Measurements from ENCODE around the gene HSP90AB1.
A peak's percentile ranks its signal among the peaks of the same experiment; 100 is the strongest.

The HSP90AB1 gene

DNA sequence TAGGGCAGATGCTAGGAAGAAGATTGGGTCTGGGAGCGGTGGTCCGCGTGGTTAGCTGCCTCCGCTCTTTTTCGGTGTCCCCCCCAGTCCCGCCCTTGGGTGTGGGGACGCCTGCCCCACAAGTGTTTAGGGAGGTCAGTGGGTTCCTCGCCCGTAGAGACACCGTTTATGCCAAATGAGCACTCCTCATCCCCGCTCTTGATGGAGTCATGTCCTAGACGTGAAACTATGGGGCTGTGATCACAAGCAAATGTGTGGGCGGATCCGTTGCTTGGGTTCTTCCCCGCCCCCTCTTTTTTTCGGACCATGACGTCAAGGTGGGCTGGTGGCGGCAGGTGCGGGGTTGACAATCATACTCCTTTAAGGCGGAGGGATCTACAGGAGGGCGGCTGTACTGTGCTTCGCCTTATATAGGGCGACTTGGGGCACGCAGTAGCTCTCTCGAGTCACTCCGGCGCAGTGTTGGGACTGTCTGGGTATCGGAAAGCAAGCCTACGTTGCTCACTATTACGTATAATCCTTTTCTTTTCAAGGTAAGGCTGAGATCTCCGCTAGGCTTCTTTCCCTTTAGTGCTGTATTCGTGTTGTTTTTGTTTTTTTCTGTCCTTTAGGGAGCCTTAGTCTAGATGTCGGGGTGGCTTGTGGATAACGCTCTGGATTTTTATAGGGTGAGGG lies at the start of gene HSP90AB1:
HSP90AB1 (plus strand) TSS at position 439 of the 675 bp plus-strand sequence. CDS start 1,529 bp downstream, outside the sequence.
- DNase-seq (ENCODE audit: low read depth in 3 of 3) = peak; percentile 94 to 97 (median 97)

GRCh38 chr6:44198684-44199083 lies 48.2 kb upstream of the HSP90AB1 start:
- no peak for DNase-seq (ENCODE audit: low read depth in 3 of 3)

DNA sequence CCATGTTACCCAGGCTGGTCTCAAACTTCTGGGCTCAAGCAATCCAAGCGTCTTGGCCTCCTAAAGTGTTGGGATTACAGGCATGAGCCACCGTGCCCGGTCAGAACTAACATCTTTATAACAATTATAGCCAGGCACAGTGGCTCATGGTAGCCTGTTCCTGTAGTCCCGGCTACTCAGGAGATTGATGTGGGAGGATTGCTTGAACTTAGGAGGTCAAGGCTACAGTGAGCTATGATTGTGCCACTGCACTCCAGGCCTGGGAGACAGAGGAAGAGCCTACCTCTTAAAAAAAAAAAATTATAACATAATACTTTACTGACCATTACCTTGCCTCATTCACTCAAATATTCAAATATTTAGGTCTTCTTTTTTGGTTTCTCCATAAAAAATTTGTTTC lies 47.0 kb upstream of the HSP90AB1 start:
- no peak for DNase-seq (ENCODE audit: low read depth in 3 of 3)

DNA sequence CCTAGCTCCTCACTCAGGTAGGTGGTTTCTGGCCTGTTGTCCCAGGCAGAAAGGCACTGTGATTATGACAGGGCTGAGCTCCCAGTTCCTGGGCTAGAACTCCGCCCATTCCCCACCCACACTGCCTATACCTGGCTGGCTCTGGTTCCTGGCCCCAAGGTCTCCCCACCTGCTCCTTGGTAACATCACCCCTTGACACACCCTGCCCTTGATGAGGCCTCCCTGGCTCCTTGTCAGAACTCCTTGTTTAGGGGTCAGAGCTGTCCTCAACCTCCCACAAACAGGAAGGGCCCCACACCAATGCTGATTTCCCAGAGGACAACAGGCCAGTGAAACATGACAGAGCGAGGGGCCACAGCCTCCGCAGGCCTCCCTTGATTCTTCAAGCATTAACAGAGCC lies 45.7 kb upstream of the HSP90AB1 start:
- no peak for DNase-seq (ENCODE audit: low read depth in 3 of 3)

- DNase-seq (ENCODE audit: low read depth in 3 of 3) = no peak
These were observed 45.1 kb upstream of the HSP90AB1 start for GRCh38 chr6:44201638-44202303.

GRCh38 chr6:44202332-44202971 lies 44.4 kb upstream of the HSP90AB1 start:
- DNase-seq (ENCODE audit: low read depth in 3 of 3) = no peak

DNA sequence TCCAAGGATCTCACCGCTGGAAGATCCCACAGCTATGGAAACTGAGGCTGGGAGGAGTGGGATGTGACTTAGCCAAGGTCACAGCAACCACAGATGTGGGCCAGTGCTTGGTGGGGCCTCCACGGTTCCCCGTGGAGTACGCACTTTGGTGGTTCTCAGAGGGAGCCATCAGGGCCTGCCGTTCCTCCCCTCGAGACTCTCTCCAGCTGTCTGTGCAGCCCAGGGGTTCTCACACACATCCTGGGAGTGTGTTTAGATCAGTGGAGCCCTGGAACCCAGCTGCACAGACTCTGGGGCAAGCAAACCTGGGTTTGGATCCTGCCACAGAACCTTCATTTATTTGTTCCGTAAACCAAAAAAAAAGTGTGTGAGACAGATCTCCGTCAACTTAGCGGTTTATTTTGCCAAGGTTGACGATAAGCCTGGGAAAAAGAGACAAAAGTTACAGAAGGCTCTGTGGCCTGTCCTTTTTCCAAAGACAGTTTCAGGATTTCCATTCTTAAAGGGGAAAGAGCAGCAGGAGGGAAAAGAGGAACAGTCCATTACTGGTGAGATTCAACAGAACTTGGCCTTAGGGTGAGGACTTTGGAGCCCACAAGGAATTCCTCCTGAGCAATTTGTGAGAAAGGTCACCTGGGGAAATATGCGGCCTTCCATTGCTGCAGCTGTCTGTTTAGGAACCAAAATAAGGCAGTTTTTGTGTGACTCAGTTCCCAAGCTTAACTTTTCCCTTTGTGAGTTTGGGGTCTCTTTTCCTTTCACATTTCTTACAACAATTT lies 43.7 kb upstream of the HSP90AB1 start:
- no peak for DNase-seq (ENCODE audit: low read depth in 3 of 3)

GRCh38 chr6:44203955-44204354 lies 42.9 kb upstream of the HSP90AB1 start:
- DNase-seq (ENCODE audit: low read depth in 3 of 3) = no peak

DNA sequence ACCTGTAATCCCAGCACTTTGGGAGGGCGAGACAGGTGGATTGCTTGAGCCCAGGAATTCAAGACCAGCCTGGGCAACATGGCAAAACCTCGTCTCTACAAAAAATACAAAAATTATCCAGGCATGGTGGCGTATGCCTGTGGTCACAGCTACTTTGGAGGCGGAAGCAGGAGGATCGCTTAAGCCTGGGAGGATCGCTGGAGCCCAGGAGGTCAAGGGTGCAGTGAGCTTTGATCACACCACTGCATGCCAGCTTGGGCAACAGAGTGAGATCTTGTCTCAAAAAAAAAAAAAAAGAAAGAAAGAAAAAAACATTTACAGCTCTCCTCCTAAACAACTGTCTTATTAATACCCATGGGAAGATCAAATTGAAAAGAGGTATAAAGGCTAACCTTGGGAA lies 38.9 kb upstream of the HSP90AB1 start:
- no peak for DNase-seq (ENCODE audit: low read depth in 3 of 3)

GRCh38 chr6:44211284-44211683 lies 35.6 kb upstream of the HSP90AB1 start:
- DNase-seq (ENCODE audit: low read depth in 3 of 3) = no peak

DNA sequence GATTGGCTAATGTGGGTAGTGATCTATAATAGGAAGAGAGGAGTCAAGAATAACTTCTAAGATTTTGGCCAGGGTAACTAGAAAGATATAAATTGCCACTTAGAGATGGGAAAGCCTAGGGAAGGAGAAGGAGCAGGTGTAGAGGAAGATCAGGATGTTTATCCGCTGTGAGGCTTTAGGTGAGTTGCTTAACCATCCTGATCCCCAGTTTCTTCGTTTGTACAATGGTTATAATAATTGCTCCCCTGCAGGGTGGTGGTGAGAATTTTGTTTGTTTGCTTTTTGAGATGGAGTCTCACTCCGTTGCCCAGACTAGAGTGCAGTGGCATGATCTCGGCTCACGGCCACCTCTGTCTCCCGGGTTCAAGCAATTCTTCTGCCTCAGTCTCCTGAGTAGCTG lies 32.6 kb upstream of the HSP90AB1 start:
- DNase-seq (ENCODE audit: low read depth in 3 of 3) = no peak

- DNase-seq (ENCODE audit: low read depth in 3 of 3) = no peak
These were observed 30.1 kb upstream of the HSP90AB1 start, which contains the start of gene MYMX for GRCh38 chr6:44216677-44217331. MYMX (plus strand) TSS chr6:44216926; CDS start chr6:44217472, 546 bp downstream.

DNA sequence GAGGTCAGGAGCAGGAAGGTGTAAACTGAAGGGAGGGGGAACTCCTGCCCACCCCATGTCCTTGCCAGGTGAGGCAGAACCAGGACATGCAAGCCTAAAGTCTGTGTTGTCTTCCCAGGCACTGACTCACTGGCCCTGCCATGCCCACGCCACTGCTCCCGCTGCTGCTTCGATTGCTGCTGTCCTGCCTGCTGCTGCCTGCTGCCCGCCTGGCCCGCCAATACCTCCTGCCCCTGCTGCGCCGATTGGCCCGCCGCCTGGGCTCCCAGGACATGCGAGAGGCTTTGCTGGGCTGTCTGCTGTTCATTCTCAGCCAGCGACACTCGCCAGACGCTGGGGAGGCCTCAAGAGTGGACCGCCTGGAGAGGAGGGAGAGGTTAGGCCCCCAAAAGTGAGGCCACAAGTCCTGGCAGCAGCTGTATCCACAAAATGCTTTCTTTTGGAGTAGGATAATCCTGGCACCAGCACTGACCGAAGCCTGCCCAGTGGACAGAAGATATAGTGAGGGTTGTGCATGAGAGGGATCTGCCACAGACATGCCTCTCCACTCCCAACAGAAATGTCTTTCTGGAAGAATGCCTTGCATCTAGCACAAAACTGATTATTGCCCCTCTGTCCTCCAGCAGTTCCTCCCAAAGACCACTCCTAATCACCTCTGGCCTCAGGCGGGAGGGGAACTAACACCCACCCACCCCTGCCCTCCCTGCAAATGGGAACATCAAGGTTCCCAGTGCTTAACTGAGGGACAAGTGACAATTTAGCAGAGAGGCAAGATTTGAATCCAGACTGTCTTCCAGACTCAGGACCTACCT lies 29.4 kb upstream of the HSP90AB1 start:
- DNase-seq (ENCODE audit: low read depth in 3 of 3) = no peak

DNA sequence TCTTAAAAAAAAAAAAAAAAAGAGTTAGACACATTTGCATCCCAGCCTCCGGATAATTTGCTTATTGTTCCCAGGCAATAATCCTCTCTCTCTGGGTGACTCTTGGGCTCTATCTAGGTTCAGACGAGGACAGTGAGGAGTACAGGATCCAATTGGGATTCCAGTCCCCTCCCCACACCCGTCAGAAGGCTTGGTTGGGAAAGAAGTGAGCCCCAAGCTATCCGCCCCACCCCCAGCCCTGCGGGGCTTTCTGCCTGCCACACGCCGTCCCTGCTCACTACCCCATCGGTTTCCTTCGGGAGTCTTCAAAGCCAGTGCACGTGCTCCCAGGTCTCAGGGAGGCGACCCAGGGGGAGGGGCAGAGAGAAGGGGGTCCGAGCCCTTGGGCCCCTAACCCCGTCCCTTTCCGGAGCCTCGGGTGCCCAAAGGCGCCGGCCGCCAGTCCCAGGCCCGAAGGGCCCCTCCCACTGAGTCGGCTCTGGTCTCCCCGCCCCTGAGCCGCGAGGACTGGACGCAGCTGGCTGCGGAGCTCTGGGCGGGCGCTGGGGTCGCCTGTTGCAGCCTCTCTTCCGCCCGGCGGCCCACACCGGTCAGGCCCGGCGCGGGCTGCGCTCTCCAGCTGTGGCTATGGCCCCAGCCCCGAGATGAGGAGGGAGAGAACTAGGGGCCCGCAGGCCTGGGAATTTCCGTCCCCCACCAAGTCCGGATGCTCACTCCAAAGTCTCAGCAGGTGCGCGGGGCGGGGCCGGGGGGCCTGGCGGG lies 27.7 kb upstream of the HSP90AB1 start:
- no peak for DNase-seq (ENCODE audit: low read depth in 3 of 3)

DNA sequence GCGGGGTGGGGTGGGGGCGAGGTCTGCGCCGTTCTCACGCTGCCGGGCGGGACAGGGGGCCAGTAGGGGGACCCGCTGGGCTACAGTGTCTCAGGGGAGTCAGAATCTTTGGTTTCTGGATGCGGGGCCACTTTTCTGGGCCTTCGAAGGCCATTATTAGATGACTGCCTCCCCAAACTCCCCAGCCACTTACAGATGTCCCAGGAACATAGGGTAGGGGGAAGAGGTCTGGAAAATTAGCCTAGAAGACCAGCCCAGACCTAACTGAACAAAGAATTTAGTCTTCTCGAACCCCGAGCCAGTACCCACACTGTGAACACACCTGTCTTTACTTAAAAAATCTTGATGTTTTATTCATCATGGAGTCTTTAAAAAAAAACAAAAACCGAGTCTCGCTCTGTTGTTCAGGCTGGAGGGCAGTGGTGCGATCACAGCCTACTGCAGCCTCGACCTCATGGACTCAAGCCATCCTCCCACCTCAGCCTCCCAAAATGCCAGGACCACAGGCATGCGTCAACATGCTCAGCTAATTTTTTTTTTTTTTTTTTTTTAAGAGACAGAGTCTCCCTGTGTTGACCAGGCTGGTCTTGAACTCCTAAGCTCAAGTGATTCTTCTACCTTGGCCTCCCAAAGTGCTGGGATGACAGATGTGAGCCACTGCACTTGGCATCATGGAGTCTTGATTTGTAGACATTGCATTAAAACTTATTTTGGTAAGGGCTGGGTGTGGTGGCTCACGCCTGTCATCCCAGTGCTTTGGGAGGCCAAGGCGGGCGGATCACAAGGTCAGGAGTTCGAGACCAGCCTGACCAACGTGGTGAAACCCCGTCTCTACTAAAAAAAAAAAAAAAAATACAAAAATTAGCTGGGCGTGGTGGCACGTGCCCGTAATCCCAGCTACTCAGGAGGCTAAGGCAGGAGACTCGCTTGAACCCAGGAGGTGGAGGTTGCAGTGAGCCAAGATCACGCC lies 26.8 kb upstream of the HSP90AB1 start:
- no peak for DNase-seq (ENCODE audit: low read depth in 3 of 3)

DNA sequence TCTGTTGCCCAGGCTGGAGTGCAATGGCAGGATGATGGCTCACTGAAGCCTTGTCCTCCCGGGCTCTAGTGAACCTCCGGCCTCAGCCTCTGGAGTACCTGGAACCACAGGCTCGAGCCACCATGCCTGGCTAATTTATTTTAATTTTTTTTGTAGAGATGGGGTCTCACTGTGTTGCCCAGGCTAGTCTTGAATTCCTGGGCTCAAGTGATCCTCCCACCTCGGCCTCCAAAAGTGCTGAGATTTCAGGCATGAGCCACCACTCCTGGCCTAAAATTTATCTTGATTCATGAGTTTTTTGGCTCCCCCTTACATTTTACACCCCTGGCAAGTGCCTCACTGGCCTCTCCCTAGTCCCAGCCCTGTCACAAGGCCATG lies 26.0 kb upstream of the HSP90AB1 start:
- no peak for DNase-seq (ENCODE audit: low read depth in 3 of 3)

DNA sequence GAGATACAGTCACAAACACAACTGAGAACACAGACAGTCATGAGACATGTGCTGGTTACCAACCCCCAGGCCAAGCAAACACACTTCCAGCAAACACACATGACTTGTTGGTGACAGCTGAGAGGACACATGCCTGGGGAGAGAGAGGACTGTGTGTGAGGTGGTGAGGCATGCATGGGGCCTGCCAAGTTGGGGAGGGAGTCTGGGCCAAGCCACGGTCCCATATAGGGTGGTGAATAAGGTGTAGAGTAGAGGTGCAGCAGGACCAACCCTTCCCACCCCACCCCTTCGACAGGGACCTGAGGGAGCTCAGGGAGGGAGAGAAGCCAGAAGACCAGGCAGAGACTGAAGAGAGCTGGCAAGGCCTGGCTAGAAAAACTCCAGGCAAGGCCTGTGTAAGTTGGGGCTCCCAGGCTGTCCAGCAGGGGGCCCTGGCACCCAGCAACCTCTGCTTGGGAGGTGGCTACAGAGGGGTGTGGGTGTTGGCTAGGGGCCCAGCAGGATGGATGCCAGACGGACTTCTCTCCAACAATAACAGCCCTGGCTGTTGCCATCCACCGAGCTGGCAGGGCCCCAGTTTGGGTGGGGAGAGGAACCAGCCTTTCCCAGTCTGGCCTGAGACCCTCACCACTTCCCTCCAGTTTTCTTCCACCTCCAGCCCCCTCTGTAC lies 25.5 kb upstream of the HSP90AB1 start:
- DNase-seq (ENCODE audit: low read depth in 3 of 3) = peak; percentile 45 to 73 (median 69)

DNA sequence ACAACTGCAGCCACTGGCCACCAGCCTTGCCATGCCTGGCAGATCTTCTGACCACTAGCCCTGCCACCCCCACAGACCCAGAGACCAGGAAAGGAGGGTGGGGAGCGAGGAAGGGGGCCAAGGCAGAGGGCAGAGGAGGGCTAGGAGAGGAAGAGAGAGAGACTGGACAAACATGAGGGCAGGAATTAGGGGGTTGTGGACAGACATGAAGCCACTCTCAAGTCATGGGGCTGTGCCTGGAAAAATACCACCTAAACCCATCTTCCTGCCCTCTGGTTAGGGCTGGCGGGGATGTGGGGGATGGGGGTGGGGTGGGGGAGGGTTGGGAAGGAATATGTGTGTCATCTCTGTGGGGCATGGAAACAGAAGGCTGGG lies 25.0 kb upstream of the HSP90AB1 start:
- no peak for DNase-seq (ENCODE audit: low read depth in 3 of 3)
